Uterus (tissue), 2 donors: Measurements from ENCODE around the gene GALNTL6.
"Not testable (repeated sequence)": the region's sequence is repeated elsewhere in the genome, so short reads cannot be mapped to it uniquely, and the experiment has no call there.

ENCODE experiments used
- POLR2A ChIP-seq, 2 donors: fragments of 450-650 bp; IDR thresholded peaks; one replicate each; pipeline ENCODE4 v1.6.1; 2016; ENCODE audit warnings: antibody characterized with exemption in 2 of 2, mild to moderate bottlenecking in 1 of 2, moderate library complexity in 1 of 2
- TF ChIP-seq, protein P1 (sequence below), 4 experiments: fragments of 200-600 bp in 2 of 4; fragments of 450-650 bp in 2 of 4; sonication (generic) in 2 of 4; IDR thresholded peaks; one replicate each; pipeline ENCODE4 v1.5.1; 2016 to 2019; ENCODE audit warnings: antibody characterized with exemption in 4 of 4, mild to moderate bottlenecking in 2 of 4, moderate library complexity in 1 of 4

GRCh38 chr4:172733645-172734044 lies 920.4 kb downstream of the GALNTL6 start:
- TF ChIP-seq, protein P1, sequence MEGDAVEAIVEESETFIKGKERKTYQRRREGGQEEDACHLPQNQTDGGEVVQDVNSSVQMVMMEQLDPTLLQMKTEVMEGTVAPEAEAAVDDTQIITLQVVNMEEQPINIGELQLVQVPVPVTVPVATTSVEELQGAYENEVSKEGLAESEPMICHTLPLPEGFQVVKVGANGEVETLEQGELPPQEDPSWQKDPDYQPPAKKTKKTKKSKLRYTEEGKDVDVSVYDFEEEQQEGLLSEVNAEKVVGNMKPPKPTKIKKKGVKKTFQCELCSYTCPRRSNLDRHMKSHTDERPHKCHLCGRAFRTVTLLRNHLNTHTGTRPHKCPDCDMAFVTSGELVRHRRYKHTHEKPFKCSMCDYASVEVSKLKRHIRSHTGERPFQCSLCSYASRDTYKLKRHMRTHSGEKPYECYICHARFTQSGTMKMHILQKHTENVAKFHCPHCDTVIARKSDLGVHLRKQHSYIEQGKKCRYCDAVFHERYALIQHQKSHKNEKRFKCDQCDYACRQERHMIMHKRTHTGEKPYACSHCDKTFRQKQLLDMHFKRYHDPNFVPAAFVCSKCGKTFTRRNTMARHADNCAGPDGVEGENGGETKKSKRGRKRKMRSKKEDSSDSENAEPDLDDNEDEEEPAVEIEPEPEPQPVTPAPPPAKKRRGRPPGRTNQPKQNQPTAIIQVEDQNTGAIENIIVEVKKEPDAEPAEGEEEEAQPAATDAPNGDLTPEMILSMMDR (IDR thresholded peaks at IDR 0.05): not testable (repeated sequence)
- TF ChIP-seq POLR2A (IDR thresholded peaks at IDR 0.05): not testable (repeated sequence)
